ENCODE results near the gene CPED1. TPM values are rescaled to one million over a fixed set of nuclear protein-coding genes. Genes with fewer than 3 reads are reported as not detected.

The CPED1 gene
- total and polyA plus RNA-seq, 10 of the 15 experiments (the other 5 are each of a cell fraction or from before 2014, with no cell fraction given) = 0.01 to 0.77 (median 0.10) TPM; not detected in 1

GRCh38 chr7:121001234-121001906 is 12.9 kb downstream of the CPED1 start (continued):
- TF ChIP-seq USF2 (IDR thresholded peaks at IDR 0.05; ENCODE audit: borderline replicate concordance, low read depth, low read length) (no peak), CHD1 (IDR thresholded peaks at IDR 0.05; ENCODE audit: low read depth, low read length) (no peak), ZBTB40 (IDR thresholded peaks at IDR 0.05; ENCODE audit: borderline replicate concordance) (no peak)

- FAIRE-seq = no peak
- Histone ChIP-seq H3K4me3 (no peak overlapping the region), H4K20me1 (ENCODE audit: control insufficient read depth, insufficient read depth) (no peaks in the 10 kb centered on the region), H3K9ac (ENCODE audit: control insufficient read depth, insufficient read depth, low read length) (no peak overlapping the region), H2AFZ (ENCODE audit: control insufficient read depth, low read depth, low read length) (no peak overlapping the region), H3K4me1 (ENCODE audit: control insufficient read depth, insufficient read depth, low read length) (no peaks in the 10 kb centered on the region), H3K27me3 (replicated peaks in 1 of 2; ENCODE audit: control insufficient read depth in 2 of 2, insufficient read depth in 2 of 2, low read length in 1 of 2) (peaks cover 0 to 6% of the 10 kb centered on the region in 2 experiments; a peak in 1 of 4 replicates), H3K4me2 (ENCODE audit: control insufficient read depth, insufficient read depth) (no peak overlapping the region), H3K27ac (ENCODE audit: control insufficient read depth, insufficient read depth) (no peak overlapping the region), H3K36me3 (ENCODE audit: control insufficient read depth in 2 of 2, insufficient read depth in 2 of 2, low read length in 1 of 2) (no peaks in the 10 kb centered on the region), H3K79me2 (ENCODE audit: control insufficient read depth, insufficient read depth, low read length) (no peaks in the 10 kb centered on the region), H3K9me3 (replicated peaks; ENCODE audit: control insufficient read depth, insufficient read depth, low read length) (no peaks in the 10 kb centered on the region)
- POLR2A ChIA-PET = no interaction called here
- CTCF ChIA-PET = interaction anchor here (0.8 to 1.1 kb wide), 4 partner anchors 15 to 211 kb away, joined by 3 to 5 read pairs (median 3); no protein-coding TSS in a partner anchor
- 46% methylated on average over 2 of the region's 2 CpGs for WGBS (ENCODE audit: insufficient coverage, insufficient replicate concordance, low lambda C conversion rate, missing lambda C conversion rate)
- no peak for TF ChIP-seq MXI1 (IDR thresholded peaks at IDR 0.05; ENCODE audit: low read depth, low read length)
- TF ChIP-seq RAD51 (IDR thresholded peaks at IDR 0.05) = no peak
- TF ChIP-seq IRF4 (IDR thresholded peaks at IDR 0.05; ENCODE audit: low read depth, low read length) = no peak
- TF ChIP-seq PBX3 (IDR thresholded peaks at IDR 0.05; ENCODE audit: insufficient replicate concordance, low read depth, low read length) = no peak
- TF ChIP-seq BCL11A (IDR thresholded peaks at IDR 0.05; ENCODE audit: low read depth, low read length) = no peak
- TF ChIP-seq USF2 (IDR thresholded peaks at IDR 0.05; ENCODE audit: borderline replicate concordance, low read depth, low read length) = no peak
- TF ChIP-seq KLF5 (IDR thresholded peaks at IDR 0.05; ENCODE audit: partially characterized antibody) = no peak
- TF ChIP-seq STAT1 (conservative IDR thresholded peaks at IDR 0.05) = no peak
- ATAC-seq = no peak
- RAD21 ChIA-PET (ENCODE audit: unreplicated experiment) = no interaction called here
- no peak for DNase-seq (ENCODE audit: low read depth, low spot score)
- no TSS peak for BruUV-seq (replicated peaks)
- in situ Hi-C loops (cut with MboI) = no loop called here
- SMC1A ChIA-PET (ENCODE audit: uncharacterized antibody, unreplicated experiment) = interaction anchor here (1.4 kb wide), 1 partner anchor 74 kb away, joined by 3 read pairs; no protein-coding TSS in a partner anchor
- intact Hi-C loops (cut with micrococcal nuclease; ENCODE audit: unreplicated experiment) = no loop called here
These were observed 13.7 kb downstream of the CPED1 start for GRCh38 chr7:121002048-121002756.
